LNCAP (cell line): ENCODE data around the gene LTB4R2.

ENCODE experiments used
- TF ChIP-seq, protein P1 (sequence below): fragments of 450-650 bp; IDR thresholded peaks from 2 replicates; pipeline ENCODE4 v1.5.1; 2017; ENCODE audit warnings: mild to moderate bottlenecking

The LTB4R2 gene

DNA sequence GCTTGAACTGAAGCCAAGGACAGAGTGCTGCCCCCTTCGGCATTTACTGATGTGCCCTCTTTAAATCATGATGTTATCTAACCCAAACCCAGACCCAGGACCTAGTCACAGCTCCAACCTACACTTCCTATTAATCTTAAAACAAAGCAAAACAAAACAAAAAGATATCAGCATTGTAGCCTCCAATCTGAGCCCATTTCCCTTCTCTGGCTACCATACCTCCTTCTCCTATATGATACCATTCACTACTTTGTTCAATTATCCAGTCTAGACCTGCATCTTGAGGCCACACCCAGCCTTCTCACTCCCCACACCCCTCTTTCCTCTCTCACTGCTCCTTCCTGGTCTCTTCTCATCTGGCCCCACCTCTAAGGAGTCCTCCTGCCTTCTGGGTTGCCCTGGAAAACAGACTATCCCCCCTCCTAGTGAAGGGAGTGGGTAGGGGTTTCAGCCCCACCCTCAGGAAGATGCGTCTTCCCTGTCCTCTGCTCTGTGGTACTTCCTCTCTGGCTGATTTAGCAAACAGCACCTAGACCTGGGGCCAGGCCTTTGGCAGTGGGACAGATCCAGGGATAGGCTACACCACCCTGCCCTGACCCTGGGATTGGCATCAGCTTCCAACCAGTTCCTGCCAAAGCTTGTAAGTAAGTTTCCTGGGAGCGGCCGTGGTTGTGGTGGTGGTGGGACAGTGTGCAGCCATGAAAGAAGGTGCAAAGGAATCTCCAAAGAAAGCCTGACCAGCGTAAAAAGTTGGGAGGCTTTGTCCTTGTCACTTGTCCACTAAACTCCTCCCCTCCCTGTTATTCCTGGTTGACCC is 4.6 kb downstream of the LTB4R2 start:
- TF ChIP-seq, protein P1, sequence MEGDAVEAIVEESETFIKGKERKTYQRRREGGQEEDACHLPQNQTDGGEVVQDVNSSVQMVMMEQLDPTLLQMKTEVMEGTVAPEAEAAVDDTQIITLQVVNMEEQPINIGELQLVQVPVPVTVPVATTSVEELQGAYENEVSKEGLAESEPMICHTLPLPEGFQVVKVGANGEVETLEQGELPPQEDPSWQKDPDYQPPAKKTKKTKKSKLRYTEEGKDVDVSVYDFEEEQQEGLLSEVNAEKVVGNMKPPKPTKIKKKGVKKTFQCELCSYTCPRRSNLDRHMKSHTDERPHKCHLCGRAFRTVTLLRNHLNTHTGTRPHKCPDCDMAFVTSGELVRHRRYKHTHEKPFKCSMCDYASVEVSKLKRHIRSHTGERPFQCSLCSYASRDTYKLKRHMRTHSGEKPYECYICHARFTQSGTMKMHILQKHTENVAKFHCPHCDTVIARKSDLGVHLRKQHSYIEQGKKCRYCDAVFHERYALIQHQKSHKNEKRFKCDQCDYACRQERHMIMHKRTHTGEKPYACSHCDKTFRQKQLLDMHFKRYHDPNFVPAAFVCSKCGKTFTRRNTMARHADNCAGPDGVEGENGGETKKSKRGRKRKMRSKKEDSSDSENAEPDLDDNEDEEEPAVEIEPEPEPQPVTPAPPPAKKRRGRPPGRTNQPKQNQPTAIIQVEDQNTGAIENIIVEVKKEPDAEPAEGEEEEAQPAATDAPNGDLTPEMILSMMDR = no peak

DNA sequence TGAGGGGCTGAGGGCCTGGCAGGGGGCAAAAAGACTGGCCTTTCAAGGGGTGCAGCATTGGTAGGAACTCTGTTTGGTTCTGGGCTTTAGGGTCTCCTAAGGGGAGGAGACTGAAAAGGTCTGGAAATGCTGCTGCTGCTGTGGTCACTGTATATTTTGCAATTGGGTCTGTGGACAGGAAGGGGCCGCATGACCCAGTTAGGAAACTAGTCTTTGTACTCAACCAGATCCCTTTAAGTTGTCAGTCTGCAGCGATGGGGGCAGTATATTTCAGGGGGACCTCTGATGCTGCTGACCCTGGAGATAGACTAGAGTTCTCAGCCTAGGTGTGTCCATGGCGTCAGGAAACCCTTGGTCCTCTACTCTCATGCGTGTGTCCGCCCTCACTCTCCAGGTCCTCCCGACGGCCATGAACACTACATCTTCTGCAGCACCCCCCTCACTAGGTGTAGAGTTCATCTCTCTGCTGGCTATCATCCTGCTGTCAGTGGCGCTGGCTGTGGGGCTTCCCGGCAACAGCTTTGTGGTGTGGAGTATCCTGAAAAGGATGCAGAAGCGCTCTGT is 5.4 kb downstream of the LTB4R2 start:
- TF ChIP-seq, protein P1 = no peak

- TF ChIP-seq, protein P1 = no peak
Observed at GRCh38 chr14:24315807-24316596, 6.1 kb downstream of the LTB4R2 start.

DNA sequence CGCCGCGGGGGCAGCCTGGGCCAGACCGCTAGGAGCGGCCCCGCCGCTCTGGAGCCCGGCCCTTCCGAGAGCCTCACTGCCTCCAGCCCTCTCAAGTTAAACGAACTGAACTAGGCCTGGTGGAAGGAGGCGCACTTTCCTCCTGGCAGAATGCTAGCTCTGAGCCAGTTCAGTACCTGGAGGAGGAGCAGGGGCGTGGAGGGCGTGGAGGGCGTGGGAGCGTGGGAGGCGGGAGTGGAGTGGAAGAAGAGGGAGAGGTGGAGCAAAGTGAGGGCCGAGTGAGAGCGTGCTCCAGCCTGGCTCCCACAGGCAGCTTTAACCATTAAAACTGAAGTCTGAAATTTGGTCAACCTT is 6.6 kb downstream of the LTB4R2 start:
- TF ChIP-seq, protein P1 = no peak

GRCh38 chr14:24317141-24317928 is 7.4 kb downstream of the LTB4R2 start:
- TF ChIP-seq, protein P1 = no peak

GRCh38 chr14:24321212-24321975 is 11.5 kb downstream of the LTB4R2 start:
- TF ChIP-seq, protein P1 = no peak
